Measurements from ENCODE around the gene SLC44A5. TPM values are rescaled to one million over a fixed set of nuclear protein-coding genes. Genes with fewer than 3 reads are reported as not detected.
"Not testable (repeated sequence)": the region's sequence is repeated elsewhere in the genome, so short reads cannot be mapped to it uniquely, and the experiment has no call there.

SLC44A5 gene
- total RNA-seq = 1.7 and 6.5 TPM in 2 replicates

GRCh38 chr1:75611014-75611413 lies at the start of gene SLC44A5:
Gene SLC44A5, minus strand, starts transcription at chr1:75611114. Its CDS starts 69,667 bp downstream, at chr1:75541447.
- DNase-seq (ENCODE audit: extremely low read depth, low read depth, low spot score) = no peak

- no peak for DNase-seq (ENCODE audit: extremely low read depth, low read depth, low spot score)
Observed at GRCh38 chr1:75655931-75656330, 45.0 kb upstream of the SLC44A5 start.

- not testable (repeated sequence) for DNase-seq (ENCODE audit: extremely low read depth, low read depth, low spot score)
Observed at GRCh38 chr1:75647183-75647582, 36.3 kb upstream of the SLC44A5 start.

DNA sequence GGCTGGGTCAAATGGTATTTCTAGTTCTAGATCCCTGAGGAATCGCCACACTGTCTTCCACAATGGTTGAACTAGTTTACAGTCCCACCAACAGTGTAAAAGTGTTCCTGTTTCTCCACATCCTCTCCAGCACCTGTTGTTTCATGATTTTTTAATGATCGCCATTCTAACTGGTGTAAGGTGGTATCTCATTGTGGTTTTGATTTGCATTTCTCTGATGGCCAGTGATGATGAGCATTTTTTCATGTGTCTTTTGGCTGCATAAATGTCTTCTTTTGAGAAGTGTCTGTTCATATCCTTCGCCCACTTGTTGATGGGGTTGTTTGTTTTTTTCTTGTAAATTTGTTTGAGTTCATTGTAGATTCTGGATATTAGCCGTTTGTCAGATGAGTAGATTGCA lies 34.2 kb upstream of the SLC44A5 start:
- DNase-seq (ENCODE audit: extremely low read depth, low read depth, low spot score) = not testable (repeated sequence)

DNA sequence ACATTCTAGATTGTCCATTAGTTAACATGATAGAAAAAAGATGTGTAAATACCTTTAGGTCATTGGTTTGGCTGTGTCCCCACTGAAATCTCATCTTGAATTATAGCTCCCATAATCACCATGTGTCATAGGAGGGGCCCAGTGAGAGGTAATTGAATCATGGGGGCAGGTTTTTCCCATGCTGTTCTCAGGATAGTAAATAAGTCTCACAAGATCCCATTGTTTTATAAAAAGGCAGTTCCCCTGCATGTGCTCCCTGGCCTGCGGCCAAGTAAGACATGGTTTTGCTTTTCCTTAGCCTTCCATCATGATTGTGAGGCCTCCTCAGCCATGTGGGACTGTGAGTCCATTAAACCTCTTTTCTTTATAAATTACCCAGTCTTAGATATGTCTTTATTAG lies 32.5 kb upstream of the SLC44A5 start:
- no peak for DNase-seq (ENCODE audit: extremely low read depth, low read depth, low spot score)

- DNase-seq (ENCODE audit: extremely low read depth, low read depth, low spot score) = no peak
Observed at GRCh38 chr1:75641325-75641724, 30.4 kb upstream of the SLC44A5 start.

DNA sequence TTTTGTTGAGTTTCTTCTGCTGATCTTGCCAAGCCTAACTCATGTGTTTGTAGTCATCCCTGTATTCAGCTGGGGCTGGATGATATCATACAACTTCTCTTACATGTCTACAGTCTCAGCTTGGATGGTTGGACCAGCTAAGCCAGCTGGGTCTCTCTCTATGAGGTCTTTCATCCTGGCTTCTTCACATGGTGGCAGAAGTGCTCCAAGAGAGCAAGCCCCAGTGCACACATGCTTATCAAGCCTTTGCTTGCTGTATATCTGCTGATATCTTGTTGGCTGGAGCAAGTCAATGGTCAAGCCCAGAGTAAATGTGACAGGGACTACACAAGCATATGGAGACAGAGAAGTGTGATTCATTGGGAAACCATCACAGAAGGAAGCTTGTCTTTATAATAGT lies 29.2 kb upstream of the SLC44A5 start:
- no peak for DNase-seq (ENCODE audit: extremely low read depth, low read depth, low spot score)

DNA sequence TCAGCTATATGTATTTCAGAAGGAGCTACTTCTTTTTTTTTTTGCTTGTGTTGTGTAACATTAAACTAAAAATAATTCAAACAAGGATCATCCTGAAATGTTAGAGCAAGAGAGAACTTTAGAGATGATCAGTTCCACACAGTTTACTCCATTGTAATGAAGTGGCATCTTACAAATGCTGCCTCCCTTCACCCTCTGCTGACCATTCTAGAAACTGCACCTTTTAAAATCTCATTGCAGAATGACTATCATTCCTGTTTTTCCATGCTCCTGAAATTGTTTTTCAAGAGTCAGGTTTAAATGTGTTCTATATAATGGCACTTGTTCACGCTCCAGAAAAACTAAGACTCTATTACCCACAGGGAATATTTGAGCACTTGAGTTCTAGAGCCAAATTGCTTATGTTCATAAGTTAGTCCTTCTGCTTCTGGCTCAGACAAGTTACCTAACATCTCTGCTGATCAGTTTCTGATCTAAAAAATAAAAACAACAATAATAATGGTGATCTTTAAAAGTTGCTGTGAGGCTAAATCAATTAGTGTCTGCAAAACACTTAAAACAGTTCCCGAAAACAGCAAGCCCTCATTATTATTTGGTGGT lies 21.5 kb upstream of the SLC44A5 start:
- DNase-seq (ENCODE audit: extremely low read depth, low read depth, low spot score) = no peak

DNA sequence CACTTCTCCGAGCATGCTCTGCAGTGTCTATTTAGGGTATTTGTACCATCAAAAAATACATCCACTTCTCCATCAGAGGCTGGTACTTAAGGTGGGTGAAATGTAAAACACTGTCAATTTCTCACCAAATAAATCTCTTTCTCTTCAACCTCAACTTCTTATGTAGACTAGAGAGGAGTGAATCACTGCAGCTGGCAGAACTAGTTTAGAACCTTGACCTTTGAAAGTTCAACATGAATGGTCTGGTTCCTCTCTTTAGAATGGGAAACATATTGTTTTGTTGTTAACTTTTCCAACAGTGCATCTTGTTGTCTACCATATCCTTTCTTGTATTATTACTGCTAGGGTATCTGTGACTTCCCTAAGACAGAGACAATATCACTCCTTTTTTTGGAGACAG lies 20.1 kb upstream of the SLC44A5 start:
- no peak for DNase-seq (ENCODE audit: extremely low read depth, low read depth, low spot score)

GRCh38 chr1:75630004-75630594 lies 19.2 kb upstream of the SLC44A5 start:
- DNase-seq (ENCODE audit: extremely low read depth, low read depth, low spot score) = no peak

- no peak for DNase-seq (ENCODE audit: extremely low read depth, low read depth, low spot score)
Observed at GRCh38 chr1:75625795-75626194, 14.9 kb upstream of the SLC44A5 start.

GRCh38 chr1:75618382-75618781 lies 7.5 kb upstream of the SLC44A5 start:
- no peak for DNase-seq (ENCODE audit: extremely low read depth, low read depth, low spot score)

DNA sequence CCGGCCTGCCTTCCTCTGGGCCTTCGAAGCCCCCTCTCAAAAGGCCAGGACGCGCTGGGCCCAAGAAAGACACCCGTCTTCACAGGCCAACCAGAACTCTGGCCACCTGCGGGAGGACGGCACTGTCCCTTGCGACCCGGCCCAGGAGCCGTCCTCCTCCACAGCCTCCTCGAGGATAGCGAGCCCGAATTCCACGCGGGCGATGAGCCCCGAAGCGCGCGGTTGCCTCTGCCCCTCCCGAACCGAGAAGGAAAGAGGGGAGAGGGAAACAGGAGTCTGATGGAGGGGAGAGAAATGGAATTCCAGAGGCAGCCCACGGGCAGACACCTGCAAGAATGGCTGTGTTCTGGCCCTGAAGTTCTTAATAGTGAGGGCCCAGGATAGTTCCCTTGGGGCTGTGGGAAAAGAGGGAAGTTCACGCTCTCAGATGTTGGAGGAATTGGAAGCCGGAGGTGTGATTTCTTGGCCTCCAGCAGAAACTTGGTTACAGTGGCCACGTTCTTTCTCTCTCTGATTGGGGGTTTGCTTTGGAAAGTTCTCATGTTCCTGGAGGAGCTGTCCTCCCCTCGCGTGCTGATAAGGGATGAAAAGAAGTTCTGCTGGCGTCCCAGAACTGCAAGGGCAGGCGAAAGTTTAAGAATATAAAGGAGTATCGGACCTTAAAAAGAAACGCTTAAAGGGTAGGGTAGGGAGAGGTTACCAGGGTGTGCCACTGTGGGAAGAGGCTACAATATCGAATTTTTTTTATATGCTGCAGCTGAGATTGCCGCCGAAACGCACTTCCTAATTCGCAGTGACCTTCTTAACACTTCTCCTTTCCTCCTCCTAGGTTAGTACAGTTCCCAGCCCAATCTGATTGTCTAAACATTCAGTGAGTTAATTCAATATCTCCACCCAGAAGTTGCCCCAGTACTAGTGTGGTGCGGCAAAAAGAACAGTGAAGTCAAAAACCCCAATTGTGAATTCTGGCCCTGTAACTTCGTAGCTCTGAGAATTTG lies 5.8 kb upstream of the SLC44A5 start:
- DNase-seq (ENCODE audit: extremely low read depth, low read depth, low spot score) = no peak

- no peak for DNase-seq (ENCODE audit: extremely low read depth, low read depth, low spot score)
Observed at GRCh38 chr1:75615613-75616435, 4.9 kb upstream of the SLC44A5 start.

DNA sequence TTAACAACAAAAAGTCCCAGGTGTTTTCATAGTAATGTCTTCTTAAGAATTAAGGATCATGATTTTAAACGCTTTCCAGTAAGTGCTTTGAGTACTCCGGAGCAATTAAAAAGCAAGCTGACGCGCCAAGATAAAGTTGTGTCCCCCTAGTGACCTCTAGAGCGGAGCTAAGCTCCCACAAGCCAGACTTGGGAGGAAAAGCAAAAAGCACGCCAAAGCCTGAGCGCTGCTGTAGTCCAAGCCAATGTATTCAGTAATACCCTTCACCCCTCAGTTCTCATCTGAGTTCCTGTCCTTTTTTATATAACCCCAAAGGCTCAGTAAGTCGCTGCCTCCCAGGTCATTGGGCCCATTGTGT lies 3.5 kb upstream of the SLC44A5 start:
- DNase-seq (ENCODE audit: extremely low read depth, low read depth, low spot score) = no peak

GRCh38 chr1:75613916-75614315 lies 3.0 kb upstream of the SLC44A5 start:
- DNase-seq (ENCODE audit: extremely low read depth, low read depth, low spot score) = no peak

GRCh38 chr1:75612976-75613375 lies 2.1 kb upstream of the SLC44A5 start:
- DNase-seq (ENCODE audit: extremely low read depth, low read depth, low spot score) = no peak

- DNase-seq (ENCODE audit: extremely low read depth, low read depth, low spot score) = no peak
Observed at GRCh38 chr1:75602486-75602885, 8.4 kb downstream of the SLC44A5 start.

GRCh38 chr1:75600781-75601180 lies 10.1 kb downstream of the SLC44A5 start:
- DNase-seq (ENCODE audit: extremely low read depth, low read depth, low spot score) = no peak

DNA sequence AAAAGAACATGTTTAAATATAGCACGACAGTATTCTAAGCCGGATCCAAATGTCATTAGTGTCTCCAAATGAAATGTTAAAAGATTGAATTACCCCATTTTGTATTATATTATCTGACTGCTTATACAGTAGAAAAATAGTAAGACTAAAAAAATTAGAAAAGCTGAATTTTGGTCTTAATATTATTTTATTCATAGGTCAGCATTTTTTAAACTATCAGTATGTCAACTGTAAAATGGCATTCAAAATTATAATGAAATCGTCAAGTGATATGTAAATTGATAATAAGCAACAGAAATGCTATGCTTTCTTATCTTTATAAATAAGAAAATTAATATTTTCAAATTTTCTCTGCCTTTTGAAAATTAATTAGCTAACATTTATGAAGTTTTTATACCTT lies 16.6 kb downstream of the SLC44A5 start:
- no peak for DNase-seq (ENCODE audit: extremely low read depth, low read depth, low spot score)

- DNase-seq (ENCODE audit: extremely low read depth, low read depth, low spot score) = not testable (repeated sequence)
Observed at GRCh38 chr1:75593457-75593856, 17.5 kb downstream of the SLC44A5 start.
